ENCODE results near the gene LMOD2. TPM values are rescaled to one million over a fixed set of nuclear protein-coding genes. Genes with fewer than 3 reads are reported as not detected.

Gene LMOD2
- total RNA-seq, 1 experiment from 2014 or later, result not detected

- peaks cover 0 to 20% (median 6%) of the 10 kb centered on the region in 3 experiments; a peak in 4 of 7 replicates for H3K36me3 Mint-ChIP-seq (ENCODE audit: insufficient read depth in 1 of 3, low read depth in 3 of 3)
- H3K79me2 ChIP-seq (ENCODE audit: insufficient read depth, low read length), result no peaks in the 10 kb centered on the region
- H3T11ph ChIP-seq (ENCODE audit: low read length), result no peak overlapping the region
- no peak overlapping the region for H2BK20ac ChIP-seq (ENCODE audit: low read depth, low read length, poor library complexity, severe bottlenecking)
- no peak overlapping the region for H2AK5ac ChIP-seq (ENCODE audit: insufficient read length, low read length)
- TF ChIP-seq CTCF (conservative IDR thresholded peaks at IDR 0.05), result peak; percentile 79
- no peak overlapping the region for H3K56ac ChIP-seq (ENCODE audit: insufficient read length, low read depth, low read length)
- no peaks in the 10 kb centered on the region for H4K20me1 ChIP-seq (ENCODE audit: control insufficient read depth, insufficient read depth, insufficient read length)
- H4K91ac ChIP-seq (ENCODE audit: insufficient read length, low read depth, low read length), result no peak overlapping the region
- H3K27ac ChIP-seq (ENCODE audit: insufficient read length, low read depth, low read length), result no peak overlapping the region
- H2BK15ac ChIP-seq (ENCODE audit: low read depth, low read length), result no peak overlapping the region
- no peak overlapping the region for H3K4me2 ChIP-seq (ENCODE audit: insufficient read depth, insufficient read length, low read length)
- no peak overlapping the region for H3K14ac ChIP-seq (ENCODE audit: insufficient read depth, low read length)
- no peaks in the 10 kb centered on the region for H3K9me3 Mint-ChIP-seq
- H4K8ac ChIP-seq (replicated peaks; ENCODE audit: insufficient read length, low read depth, low read length), result no peak overlapping the region
- WGBS (ENCODE audit: extremely low coverage, insufficient read length, low lambda C conversion rate), result no CpG with 5 or more reads among the region's 1 CpG
- no peak for DNase-seq
- no peak overlapping the region for H2BK5ac ChIP-seq (ENCODE audit: insufficient read length, low read length)
- H3K9me3 ChIP-seq (ENCODE audit: control insufficient read depth, low read depth, low read length), result no peaks in the 10 kb centered on the region
- no peaks in the 10 kb centered on the region for H3K79me1 ChIP-seq (ENCODE audit: insufficient read depth, low read depth, low read length, poor library complexity, severe bottlenecking)
- H3K4me3 Mint-ChIP-seq, result no peak overlapping the region
- H3K4me1 ChIP-seq (ENCODE audit: insufficient read depth, low read length), result no peaks in the 10 kb centered on the region
- peaks cover 5 to 6% of the 10 kb centered on the region in 2 experiments; a peak in 3 of 4 replicates for H3K4me1 Mint-ChIP-seq
- H3K27me3 ChIP-seq (ENCODE audit: insufficient read depth, low read length), result no peaks in the 10 kb centered on the region
- no peak overlapping the region for H3K27ac Mint-ChIP-seq
- H2AFZ ChIP-seq (ENCODE audit: low read length), result no peak overlapping the region
- H3K9ac ChIP-seq (ENCODE audit: extremely low read depth, insufficient read length, low read length), result no peak overlapping the region
- H4K5ac ChIP-seq (ENCODE audit: insufficient read length, low read depth, low read length), result no peak overlapping the region
- H3K23me2 ChIP-seq (ENCODE audit: insufficient read length, low read depth, low read length, poor library complexity, severe bottlenecking), result no peaks in the 10 kb centered on the region
- no peak overlapping the region for H2BK12ac ChIP-seq (ENCODE audit: insufficient read length, low read depth, low read length)
- H3K23ac ChIP-seq (ENCODE audit: insufficient read length, low read depth, low read length), result no peak overlapping the region
- H3K4ac ChIP-seq (ENCODE audit: low read depth, low read length), result no peak overlapping the region
- no peak overlapping the region for H2BK120ac ChIP-seq (ENCODE audit: low read depth, low read length, poor library complexity, severe bottlenecking)
- H3K18ac ChIP-seq (ENCODE audit: insufficient read length, low read depth, low read length), result no peak overlapping the region
- H3K27me3 Mint-ChIP-seq (ENCODE audit: low read depth), result no peaks in the 10 kb centered on the region
These were observed 27.0 kb downstream of the LMOD2 start for GRCh38 chr7:123682690-123683089.

Data from H9 (cell line).